ENCODE results near the gene SH3TC1. TPM values are rescaled to one million over a fixed set of nuclear protein-coding genes. Genes with fewer than 3 reads are reported as not detected.

Gene SH3TC1
- total and polyA plus RNA-seq, 10 of the 15 experiments (the other 5 are each of a cell fraction or from before 2014, with no cell fraction given), result 0.19 to 47.0 (median 18.4) TPM

DNA sequence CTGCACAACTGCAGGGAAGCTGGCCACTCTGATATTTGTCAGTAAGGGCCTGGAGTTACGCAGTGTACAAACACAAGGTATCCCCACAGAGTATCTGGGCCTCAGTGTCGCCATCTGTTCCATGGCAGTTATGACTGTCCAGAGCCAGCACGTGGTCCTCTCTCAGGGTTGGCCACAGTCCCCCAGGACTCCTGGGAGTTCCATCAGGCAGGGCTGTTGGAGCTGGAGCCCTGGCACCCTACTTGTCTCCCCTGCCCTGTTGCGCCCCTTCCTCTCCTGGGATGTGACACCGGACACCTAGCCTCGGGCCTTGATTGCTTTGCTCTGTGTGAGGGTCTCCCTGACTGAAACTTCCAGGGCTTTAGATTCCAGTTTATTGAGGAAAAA is 78.9 kb downstream of the SH3TC1 start (continued):
- TF ChIP-seq, protein P1, sequence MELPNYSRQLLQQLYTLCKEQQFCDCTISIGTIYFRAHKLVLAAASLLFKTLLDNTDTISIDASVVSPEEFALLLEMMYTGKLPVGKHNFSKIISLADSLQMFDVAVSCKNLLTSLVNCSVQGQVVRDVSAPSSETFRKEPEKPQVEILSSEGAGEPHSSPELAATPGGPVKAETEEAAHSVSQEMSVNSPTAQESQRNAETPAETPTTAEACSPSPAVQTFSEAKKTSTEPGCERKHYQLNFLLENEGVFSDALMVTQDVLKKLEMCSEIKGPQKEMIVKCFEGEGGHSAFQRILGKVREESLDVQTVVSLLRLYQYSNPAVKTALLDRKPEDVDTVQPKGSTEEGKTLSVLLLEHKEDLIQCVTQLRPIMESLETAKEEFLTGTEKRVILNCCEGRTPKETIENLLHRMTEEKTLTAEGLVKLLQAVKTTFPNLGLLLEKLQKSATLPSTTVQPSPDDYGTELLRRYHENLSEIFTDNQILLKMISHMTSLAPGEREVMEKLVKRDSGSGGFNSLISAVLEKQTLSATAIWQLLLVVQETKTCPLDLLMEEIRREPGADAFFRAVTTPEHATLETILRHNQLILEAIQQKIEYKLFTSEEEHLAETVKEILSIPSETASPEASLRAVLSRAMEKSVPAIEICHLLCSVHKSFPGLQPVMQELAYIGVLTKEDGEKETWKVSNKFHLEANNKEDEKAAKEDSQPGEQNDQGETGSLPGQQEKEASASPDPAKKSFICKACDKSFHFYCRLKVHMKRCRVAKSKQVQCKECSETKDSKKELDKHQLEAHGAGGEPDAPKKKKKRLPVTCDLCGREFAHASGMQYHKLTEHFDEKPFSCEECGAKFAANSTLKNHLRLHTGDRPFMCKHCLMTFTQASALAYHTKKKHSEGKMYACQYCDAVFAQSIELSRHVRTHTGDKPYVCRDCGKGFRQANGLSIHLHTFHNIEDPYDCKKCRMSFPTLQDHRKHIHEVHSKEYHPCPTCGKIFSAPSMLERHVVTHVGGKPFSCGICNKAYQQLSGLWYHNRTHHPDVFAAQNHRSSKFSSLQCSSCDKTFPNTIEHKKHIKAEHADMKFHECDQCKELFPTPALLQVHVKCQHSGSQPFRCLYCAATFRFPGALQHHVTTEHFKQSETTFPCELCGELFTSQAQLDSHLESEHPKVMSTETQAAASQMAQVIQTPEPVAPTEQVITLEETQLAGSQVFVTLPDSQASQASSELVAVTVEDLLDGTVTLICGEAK (IDR thresholded peaks at IDR 0.05; ENCODE audit: borderline replicate concordance), result no peak
- TF ChIP-seq NFYB (IDR thresholded peaks at IDR 0.05; ENCODE audit: insufficient read depth, low read depth, low read length) (no peak), GABPA (IDR thresholded peaks at IDR 0.05; ENCODE audit: low read depth) (no peak), NFYA (IDR thresholded peaks at IDR 0.05; ENCODE audit: borderline replicate concordance, low read depth, low read length) (no peak), TBL1XR1 (IDR thresholded peaks at IDR 0.05; ENCODE audit: low read depth, low read length) (no peak), E2F8 (IDR thresholded peaks at IDR 0.05; ENCODE audit: low read depth, partially characterized antibody) (no peak)
- TF ChIP-seq, protein P2, sequence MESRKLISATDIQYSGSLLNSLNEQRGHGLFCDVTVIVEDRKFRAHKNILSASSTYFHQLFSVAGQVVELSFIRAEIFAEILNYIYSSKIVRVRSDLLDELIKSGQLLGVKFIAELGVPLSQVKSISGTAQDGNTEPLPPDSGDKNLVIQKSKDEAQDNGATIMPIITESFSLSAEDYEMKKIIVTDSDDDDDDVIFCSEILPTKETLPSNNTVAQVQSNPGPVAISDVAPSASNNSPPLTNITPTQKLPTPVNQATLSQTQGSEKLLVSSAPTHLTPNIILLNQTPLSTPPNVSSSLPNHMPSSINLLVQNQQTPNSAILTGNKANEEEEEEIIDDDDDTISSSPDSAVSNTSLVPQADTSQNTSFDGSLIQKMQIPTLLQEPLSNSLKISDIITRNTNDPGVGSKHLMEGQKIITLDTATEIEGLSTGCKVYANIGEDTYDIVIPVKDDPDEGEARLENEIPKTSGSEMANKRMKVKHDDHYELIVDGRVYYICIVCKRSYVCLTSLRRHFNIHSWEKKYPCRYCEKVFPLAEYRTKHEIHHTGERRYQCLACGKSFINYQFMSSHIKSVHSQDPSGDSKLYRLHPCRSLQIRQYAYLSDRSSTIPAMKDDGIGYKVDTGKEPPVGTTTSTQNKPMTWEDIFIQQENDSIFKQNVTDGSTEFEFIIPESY (IDR thresholded peaks at IDR 0.05), result no peak

Data from GM12878 (cell line).